GM19351 (cell line): Measurements from ENCODE around the gene LRSAM1.

Source experiments
- ATAC-seq: cut with Tn5 transposase; IDR thresholded peaks from one replicate; pipeline ENCODE4 v1.9.1; 2021; ENCODE audit warnings: mild to moderate bottlenecking, moderate library complexity; ENCODE audit not compliant: unreplicated experiment

The LRSAM1 gene

DNA sequence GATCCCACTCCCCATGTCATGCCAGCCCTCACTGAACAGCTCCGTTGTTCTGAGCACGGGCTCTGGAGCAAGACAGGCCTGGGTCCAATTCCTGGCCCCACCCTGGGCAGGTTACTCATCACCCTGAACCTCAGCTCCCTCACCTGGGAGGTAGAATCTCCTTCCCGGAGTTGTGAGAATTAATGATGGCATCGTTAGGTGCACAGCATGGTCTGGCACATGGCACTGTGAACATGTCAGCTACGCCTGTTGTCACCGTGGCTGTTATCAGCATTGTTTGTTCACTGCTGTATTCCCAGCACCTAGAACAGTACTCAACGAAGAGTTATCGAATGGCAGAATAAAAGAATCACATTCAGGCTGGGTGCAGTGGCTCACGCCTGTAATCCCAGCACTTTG is 43.0 kb downstream of the LRSAM1 start:
- ATAC-seq, result no peak

DNA sequence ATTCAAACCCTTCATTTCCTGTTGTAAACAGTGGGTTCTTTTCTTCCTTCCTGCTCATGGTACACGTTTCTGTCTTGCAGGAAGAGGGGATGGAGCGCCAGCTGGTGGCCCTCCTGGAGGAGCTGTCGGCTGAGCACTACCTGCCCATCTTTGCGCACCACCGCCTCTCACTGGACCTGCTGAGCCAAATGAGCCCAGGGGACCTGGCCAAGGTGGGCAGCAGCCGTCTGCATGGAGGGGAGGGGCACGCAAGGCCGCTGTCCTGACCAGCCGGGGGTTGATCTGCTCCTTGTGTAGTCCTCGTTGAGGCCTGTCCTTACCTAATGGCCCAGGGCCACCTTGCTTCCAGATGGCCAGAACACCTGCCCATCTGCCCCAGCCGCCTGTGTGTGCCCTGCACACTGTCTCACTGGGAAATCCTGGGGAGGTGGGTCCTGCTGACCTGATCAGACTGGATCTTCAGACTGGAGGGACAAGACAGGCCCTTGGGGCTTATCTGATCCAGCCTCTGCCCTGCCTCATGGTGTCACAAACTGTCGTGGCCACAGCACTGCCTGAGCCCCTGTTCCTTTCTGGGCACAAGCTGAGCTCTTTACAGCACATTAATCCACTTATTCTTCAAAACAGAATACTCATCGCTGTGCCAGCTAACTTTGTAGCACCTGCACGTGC is 44.7 kb downstream of the LRSAM1 start:
- no peak for ATAC-seq

- no peak for ATAC-seq
These were observed 45.7 kb downstream of the LRSAM1 start for GRCh38 chr9:127496974-127497373.

DNA sequence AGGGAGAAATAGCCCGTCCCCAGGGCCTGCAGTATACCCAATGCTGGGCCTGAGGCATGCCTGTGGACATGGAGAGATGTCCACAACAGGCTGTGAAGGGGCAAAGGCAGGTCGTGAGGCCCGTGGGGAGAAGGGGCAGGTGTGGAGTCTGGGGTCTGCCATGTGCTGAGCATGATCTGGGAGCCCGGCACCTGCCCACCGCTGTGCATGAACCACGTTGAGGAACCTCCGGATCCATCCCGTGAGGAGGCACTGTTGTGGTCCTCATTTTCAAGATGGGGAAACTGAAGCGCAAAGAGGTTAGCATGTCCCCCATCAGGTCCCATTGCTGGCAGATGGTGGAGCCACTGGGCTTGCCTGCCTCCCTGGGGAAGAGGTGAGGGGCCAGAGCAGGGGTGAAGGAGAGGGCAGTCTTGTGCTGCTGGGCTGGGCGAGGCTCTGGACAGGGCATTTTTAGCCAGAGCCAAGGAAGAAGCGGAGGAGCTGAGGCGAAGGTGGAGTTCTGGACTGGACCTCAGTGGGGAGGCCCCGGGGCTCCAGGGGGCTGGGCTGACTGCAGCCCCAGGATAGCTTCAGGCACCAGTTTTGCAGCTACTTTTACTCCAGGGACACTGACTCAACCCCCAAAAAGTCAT is 46.5 kb downstream of the LRSAM1 start:
- no peak for ATAC-seq

- no peak for ATAC-seq
These were observed 47.0 kb downstream of the LRSAM1 start for GRCh38 chr9:127498298-127498697.

DNA sequence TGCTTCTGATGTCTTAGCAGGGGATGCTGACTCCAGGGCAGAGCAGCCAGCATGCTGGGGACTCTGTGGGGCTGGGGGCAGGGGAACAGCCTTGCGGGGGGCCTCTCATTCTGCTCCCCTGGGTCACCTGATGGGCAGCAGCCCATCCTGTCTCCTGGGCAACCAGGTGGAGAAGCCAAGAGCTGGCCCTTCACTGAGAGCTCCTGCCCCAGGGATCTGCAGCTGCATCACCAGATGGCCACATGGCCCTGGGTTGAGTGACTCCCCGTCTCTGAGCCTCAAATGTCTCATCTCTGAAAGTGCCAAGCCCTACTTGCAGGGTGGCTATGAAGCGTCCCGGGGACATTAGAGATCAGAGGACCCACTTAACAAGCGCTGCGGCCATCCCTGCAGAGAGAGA is 49.1 kb downstream of the LRSAM1 start:
- no peak for ATAC-seq

DNA sequence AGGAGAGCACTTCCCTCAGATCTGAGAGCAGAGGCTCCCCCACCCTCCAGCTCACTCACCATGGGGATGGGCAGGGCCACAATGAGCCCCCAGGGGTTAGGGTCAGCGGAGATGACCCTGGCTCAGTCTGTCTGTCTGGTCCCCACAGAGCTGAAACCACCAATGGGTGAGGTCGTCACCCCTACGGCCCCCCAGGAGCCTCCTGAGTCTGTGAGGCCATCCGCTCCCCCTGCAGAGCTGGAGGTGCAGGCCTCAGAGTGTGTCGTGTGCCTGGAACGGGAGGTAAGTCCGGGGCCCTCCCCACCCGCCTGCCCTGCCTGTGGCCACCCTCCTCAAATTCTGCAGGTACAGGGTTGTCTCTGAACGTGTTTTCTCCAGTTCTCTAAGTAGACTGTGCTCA is 49.6 kb downstream of the LRSAM1 start:
- no peak for ATAC-seq

GRCh38 chr9:127501821-127502343 is 50.6 kb downstream of the LRSAM1 start:
- ATAC-seq, result no peak

DNA sequence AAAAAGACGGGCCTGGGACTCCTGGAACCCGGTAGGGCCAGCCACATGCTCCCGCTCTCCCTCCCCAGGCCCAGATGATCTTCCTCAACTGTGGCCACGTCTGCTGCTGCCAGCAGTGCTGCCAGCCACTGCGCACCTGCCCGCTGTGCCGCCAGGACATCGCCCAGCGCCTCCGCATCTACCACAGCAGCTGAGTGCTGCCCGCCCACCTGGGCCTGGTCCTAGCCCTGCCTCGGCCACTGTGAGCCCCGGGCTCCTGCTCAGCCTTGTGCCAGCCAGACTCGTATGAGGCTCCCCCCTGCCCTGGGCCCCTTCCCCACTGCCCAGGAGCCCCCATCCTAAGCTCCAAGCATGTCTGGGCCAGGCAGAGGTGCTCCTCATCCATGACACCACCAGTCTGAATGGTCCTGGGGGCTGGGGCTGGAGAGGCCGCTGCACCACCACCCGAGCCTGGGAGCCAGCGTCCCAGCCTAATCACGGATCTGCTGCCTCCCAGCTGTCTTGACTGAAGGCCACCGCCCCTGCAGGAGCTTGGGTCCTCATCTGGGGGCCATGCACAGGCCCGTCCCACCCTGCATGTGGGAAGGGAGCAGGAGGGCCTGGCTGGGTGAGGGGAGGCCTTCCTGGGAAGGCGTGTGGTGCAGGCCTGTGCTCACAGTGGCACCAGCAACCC is 51.5 kb downstream of the LRSAM1 start:
- ATAC-seq, result no peak

DNA sequence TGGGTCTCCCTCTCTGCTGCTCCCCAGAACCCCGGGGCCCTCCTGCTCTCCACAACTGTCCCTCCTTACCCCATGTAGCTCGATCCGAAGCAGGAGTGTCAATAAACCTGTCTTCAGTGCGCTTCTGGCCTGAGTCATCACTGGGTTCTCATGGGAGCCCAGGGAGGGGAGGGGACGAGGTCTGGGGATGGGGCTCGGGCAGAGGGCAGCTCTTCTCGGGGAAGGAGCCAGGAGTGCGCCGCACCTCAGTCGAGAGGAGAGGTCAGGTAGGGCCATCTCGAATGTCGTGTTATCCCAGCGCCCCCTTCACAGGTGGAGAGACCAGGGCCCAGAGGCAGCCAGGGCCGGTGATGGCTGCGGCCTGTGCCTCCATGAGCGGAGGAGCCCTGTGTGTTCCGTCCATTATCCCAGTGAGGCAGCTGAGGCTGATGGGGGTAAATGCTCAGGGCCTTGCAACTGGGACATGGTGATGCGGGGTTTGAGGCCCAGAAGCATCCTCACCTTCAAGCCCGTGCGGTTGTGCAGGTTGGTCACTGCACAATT is 52.1 kb downstream of the LRSAM1 start:
- ATAC-seq, result no peak

- no peak for ATAC-seq
These were observed 52.9 kb downstream of the LRSAM1 start for GRCh38 chr9:127503947-127504886.

DNA sequence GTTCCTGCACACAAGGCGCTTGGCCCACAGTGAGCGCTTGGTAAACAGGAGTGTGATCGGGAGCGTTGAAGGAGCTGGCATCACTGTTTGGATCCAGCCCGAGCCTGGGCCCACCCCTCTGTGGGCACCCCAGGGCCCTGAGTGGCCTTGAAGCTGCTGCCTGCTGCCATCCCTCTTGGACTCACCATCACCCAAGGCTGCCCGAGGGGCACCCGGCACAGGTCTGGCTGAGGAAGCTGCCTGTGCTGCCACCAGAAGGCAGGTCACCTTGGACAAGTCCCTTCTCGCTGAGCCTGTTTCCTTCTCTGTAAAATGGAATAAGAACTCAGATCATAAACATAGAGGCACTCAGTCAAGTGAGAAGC is 53.6 kb downstream of the LRSAM1 start:
- no peak for ATAC-seq

DNA sequence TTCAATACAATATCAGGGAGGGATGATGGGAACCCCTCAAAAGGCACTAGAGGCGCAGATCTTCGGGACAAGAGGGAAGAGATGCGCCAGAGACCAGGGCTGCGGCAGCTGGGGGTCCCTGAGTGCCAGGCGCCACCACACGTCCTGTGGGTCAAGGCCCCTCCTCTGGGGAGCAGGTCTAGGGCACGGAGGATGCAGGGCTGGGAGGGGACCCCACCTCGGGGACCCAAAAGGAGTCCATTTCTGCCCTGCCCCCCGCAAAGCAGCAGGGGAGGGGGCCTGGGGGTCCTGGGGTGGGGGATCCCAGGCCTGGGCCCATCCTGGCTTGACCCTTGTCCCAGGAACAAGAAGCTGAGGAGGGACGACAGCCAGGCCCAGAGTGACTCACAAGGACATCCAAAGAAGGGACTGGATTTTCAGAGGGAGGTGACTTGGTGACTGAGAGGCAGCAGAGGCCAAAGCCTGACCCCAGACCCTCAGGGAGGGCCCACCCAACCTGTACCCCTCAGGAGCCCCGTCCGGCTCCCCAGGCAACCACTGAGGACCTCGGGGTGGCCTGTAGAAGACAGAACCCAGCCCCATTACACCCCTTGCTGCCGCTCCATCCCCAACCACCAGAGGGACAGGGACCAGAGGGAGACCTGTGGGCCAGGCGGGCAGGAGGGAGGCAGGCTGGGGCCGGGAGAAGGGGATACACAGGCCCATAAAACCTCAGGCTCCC is 54.2 kb downstream of the LRSAM1 start:
- ATAC-seq, result no peak

DNA sequence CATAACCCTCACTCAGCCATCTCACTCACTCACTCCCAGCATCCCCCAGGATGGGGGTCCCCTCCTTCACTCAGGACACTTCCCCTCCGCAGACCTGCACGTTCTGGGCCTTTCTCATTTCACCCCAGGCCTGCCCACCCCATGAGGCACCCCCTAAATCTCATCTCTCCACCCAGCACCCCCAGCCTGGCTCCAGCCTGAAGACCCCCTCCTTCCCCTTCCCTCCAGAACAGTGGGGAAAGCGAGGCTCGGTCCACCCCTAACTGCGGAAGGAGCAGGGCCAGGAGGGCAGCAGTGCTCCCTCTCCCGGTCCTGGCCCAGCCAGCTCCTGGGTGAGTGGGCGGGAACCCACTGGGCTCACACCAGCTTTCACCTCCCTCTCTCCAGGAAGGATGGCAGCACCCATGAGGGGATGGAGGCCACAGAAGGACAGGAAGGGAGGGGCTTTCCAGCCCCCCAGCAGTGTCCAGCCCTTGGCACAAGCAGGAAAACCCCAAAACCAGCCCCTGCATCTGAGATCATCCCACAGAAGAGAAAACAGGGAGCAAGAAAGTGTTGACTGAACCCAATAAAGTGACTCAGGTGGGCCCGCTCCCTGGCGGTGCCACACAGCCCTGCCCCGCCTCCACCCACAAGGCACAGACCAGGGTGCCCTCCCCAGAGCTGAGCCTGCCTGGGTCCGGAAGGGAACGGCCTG is 55.0 kb downstream of the LRSAM1 start:
- no peak for ATAC-seq

DNA sequence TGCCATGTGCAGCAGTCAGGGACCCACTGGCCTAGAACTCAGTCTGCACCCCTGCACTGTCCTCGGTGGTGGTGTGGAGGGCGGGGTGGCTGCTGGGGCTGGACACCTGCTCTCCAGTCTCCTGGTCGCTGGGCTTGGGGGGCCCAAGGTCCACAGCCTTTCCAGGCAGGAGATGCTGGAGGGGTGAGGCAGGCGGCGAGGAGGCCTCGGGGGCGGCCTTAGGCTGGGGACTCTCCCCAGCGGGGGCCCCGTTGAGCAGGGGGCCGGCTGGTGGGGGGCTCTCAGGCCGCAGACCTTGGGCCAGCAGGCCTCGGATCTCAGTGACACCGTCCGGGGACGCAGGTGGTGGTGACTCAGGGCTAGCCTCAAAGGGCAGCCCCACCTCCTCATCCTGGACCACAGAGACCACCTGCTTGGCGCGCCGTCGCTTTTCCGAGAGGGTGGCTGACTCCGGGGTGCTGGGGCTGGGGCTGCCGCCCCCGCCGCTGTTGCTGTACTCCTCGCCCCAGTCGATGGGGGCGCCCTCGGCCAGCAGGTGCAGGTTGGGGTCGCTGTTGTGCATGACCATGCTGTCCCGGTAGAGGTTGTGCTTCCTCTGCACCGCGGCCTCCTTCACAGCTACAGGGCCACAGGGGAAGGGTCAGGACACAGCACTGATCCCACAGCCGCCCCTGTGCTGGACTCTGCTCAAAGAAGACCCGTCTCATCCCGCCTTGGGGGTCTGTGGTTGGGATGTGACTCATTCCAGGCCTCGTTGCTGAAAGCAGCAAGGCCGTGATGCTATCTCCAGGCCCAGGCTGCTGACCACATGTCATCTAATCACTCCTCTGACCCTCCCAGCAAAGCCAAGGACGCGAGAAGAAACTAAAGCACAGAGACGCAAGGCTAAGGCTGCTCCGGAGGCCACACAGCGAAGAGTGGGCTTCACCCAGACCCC is 55.8 kb downstream of the LRSAM1 start:
- no peak for ATAC-seq

GRCh38 chr9:127507751-127508648 is 56.7 kb downstream of the LRSAM1 start:
- no peak for ATAC-seq

GRCh38 chr9:127508901-127509260 is 57.6 kb downstream of the LRSAM1 start:
- no peak for ATAC-seq
